GOT3 (cell line): ENCODE results near the gene CIDEB.

Experiments used
- DNase-seq: peaks from one replicate; lab custom pipeline; 2025; ENCODE audit warnings: mixed read lengths; lab: John Stamatoyannopoulos, UW

CIDEB gene

DNA sequence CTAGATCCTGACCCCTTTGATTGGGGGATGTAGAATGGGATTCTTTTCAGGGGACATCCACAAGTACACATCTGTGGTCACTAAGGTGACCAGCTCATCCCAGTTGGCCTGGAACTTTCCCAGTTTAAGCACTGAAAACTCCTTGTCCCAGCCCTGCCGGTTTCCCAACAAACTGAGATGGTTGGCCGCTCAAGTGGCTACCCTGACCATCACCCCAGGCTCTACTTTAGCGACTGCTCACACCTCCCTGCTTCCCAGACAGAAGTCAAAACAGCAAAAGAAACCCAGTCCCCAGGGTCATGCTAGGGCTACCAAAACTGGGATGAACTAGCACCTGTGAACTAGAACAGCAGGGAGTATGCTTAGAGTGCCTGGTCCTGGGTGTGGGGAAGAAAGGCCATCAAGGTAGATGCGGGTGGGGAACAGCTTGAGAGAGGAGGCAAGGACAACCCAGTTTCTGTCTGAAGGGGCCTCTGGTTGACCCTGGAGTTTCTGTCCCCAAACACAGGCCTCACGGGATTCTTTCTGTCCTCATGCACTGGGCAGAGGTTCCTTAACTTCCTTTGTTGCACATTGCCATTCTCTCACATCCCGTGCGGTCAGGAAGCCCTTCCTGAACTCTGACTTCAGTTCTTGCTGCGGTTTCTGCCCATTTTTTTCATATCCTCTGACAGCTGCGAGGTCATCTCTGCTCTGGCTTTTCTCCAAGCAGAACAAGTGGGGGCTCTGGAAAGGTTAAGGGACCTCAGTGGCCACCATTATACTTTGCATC is 5.1 kb upstream of the CIDEB start:
- no peak for DNase-seq

DNA sequence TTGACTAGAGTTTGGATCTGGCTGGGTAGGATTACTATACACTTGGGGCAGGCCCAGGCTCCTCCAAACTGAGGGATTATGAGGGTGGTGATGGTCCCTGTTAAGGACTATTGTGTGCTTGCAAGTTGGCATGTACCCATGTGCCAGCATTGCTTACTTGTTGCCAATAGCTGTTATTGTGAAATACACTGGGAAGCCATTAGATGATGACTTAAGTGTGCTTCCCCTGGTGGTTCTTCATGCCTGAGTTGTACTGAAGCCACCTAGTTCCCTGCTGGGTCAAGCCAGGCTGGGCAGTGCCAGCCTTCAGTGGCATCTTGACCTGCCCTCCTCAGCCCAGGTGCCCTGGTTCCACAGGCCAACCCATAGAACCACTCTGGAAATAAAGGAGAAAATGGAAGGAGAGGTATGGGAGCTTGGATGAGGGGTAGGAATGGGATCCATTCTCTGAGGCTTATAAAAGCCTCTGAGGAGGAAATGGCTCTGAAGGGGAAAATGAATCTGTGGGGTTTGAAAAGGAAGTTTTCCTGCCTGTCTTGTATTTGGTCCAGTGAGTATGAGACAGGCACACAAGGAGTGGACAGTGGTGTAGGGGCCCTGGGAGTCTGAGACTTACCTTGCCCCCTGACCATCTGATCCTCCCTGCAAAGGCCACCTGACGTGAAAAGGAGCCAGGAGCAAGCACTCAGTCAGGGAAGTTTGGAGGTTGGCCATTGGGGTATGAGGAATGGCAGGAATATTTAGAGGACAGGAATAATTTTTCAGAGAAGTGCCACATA is 4.2 kb upstream of the CIDEB start:
- no peak for DNase-seq

DNA sequence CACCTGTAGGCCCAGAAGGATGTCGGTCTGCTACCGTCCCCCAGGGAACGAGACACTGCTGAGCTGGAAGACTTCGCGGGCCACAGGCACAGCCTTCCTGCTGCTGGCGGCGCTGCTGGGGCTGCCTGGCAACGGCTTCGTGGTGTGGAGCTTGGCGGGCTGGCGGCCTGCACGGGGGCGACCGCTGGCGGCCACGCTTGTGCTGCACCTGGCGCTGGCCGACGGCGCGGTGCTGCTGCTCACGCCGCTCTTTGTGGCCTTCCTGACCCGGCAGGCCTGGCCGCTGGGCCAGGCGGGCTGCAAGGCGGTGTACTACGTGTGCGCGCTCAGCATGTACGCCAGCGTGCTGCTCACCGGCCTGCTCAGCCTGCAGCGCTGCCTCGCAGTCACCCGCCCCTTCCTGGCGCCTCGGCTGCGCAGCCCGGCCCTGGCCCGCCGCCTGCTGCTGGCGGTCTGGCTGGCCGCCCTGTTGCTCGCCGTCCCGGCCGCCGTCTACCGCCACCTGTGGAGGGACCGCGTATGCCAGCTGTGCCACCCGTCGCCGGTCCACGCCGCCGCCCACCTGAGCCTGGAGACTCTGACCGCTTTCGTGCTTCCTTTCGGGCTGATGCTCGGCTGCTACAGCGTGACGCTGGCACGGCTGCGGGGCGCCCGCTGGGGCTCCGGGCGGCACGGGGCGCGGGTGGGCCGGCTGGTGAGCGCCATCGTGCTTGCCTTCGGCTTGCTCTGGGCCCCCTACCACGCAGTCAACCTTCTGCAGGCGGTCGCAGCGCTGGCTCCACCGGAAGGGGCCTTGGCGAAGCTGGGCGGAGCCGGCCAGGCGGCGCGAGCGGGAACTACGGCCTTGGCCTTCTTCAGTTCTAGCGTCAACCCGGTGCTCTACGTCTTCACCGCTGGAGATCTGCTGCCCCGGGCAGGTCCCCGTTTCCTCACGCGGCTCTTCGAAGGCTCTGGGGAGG is 3.1 kb upstream of the CIDEB start, which contains the start of gene LTB4R:
LTB4R (plus strand) TSS at position 857 of the 959 bp plus-strand sequence. CDS start 4,150 bp downstream, outside the sequence.
- DNase-seq, result peak; percentile 28

DNA sequence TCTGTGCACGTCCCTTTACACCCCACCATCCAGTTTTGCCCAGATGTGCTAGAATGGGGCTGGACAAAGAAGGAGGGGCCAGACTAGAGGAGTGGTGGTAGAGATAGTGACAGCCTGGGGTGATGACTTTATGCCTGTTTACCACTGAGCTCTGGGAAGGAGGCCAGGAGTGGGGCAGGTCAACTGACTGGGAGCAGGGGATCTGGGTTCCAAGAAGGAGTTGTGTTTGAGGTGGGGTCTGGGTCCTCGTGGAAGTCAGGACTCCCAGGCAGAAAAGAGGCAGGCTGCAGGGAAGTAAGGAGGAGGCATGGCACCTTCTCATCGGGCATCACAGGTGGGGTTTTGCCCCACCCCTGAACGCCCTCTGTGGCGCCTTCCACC is 2.5 kb upstream of the CIDEB start:
- DNase-seq, result no peak

DNA sequence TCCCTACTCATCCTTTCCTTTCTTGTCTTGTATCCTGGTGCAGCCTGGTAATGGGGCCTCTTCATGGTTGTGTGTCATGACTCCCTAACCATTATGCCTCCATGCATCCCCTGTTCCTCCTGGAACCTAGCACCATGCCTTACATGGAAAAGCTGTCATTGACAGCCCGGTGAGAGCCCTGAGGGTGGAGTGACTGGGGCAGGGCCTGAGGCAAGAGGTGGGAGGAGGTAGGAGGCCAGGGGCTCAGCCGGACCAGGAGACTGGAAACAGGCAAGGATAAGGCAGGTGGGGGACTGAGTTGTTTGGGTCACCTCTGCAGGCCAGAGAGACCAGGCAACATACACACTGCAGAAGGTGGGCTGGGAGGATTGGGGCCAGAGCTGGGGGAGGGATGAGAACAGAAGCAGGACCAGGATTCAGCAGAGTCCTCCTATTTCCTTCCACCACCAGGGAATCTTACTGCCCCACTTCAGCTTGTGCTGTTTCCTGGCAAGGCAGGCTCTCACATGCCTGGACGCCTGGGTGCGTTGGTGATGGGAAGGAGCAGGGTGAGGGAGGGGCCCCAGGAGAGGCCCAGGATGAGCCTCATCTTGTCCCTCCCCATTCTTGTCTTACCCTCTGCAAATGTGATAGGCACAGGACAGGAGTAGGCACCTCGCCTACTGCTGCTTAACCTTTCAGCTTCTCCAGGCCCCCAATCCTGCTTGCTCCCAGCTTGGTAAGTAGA is 1.9 kb upstream of the CIDEB start, which contains the start of gene LTB4R2:
LTB4R2 (plus strand) TSS at position 603 of the 727 bp plus-strand sequence. CDS start 525 bp downstream, outside the sequence.
- DNase-seq, result no peak

DNA sequence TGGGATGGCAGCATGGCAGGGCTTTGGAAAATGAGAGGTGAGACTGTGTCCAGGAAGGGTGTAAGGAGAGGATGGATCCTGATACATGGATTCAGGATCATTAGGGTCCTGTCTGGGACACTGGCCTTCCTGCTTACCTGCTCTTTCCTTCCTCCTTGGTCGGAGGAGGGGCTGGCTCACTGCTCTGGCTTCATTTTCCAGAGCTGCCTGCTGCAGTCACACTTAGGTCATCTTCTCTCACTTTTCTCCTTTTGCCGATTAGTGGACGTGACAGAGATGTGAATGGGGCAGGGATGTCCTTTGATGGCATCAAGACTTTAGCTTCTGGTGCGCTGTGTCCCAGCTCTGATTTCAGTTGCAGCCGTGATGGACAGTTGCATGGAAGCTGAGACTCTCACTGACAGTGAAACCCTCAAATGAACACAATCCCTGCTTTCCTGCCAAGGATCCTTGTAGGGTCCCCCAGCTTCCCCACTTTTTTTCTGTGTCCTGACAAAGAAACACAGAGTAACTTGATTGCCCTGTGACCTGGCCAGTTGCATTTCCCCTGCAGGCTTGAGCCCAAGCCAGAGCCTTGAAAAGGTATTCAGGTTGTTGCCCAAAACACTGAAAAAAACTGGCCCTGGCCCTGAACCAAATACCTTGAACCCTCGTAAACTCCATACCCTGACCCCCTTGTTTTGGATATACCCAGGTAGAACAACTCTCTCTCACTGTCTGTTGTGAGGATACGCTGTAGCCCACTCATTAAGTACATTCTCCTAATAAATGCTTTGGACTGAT is 756 bp upstream of the CIDEB start:
- no peak for DNase-seq

DNA sequence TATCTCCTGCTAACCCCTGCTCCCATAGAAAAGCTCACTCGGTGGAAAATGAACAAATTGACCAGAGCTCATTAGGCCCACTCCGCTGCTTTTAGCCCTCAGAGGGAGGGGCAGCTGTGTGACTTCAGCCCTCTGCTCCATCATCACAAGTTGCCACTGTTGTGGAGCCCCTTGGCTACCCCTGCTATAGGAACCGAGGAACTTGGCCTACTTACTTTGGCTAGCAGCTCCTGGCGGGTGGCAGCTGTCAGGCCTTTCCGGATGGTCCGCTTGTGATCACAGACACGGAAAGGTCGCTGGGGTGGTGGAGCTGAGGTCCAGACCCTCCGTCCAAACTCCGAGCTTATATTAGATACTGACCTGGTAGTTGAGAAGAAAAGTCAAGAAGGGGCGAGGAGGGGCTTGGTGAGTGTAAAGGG is 612 bp downstream of the CIDEB start:
- DNase-seq, result no peak

DNA sequence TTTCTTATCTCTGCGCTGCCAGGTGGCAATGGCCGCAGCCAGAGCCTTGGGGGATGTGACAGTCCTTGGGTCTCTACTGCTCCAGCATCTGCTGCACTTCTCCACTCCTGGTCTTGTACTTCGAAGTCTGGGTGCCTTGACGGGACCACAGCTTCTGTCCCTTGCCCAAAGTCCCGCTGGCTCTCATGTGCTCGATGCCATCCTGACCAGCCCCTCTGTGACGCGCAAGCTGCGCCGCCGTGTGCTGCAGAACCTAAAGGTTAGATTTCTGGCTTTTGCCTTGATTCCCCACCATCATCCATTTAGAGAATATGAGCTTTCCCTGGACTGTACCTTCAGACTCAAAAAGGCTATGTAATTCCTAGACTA is 3.8 kb downstream of the CIDEB start:
- DNase-seq, result no peak

DNA sequence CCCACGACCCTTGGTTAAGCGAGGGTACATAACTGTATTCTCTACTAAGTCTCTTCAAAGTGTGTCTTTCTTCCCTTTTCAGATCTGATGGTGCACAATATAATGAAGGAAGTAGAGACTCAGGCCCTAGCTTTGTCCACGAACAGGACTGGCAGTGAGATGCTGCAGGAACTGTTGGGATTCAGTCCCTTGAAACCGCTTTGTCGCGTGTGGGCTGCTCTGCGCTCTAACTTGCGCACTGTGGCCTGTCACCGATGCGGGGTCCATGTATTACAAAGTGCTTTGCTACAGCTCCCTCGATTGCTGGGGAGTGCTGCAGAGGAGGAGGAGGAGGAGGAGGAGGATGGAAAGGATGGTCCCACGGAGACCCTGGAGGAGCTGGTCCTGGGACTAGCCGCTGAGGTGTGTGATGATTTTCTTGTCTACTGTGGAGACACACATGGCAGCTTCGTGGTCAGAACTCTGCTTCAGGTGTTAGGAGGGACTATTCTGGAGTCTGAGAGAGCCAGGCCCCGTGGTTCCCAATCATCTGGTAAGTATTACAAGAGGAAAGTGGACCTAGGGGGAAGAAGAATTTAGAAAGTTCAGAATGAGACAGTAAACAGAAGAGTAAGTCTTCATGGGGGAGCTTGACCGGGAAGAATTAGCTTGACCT is 7.3 kb downstream of the CIDEB start:
- DNase-seq, result no peak

DNA sequence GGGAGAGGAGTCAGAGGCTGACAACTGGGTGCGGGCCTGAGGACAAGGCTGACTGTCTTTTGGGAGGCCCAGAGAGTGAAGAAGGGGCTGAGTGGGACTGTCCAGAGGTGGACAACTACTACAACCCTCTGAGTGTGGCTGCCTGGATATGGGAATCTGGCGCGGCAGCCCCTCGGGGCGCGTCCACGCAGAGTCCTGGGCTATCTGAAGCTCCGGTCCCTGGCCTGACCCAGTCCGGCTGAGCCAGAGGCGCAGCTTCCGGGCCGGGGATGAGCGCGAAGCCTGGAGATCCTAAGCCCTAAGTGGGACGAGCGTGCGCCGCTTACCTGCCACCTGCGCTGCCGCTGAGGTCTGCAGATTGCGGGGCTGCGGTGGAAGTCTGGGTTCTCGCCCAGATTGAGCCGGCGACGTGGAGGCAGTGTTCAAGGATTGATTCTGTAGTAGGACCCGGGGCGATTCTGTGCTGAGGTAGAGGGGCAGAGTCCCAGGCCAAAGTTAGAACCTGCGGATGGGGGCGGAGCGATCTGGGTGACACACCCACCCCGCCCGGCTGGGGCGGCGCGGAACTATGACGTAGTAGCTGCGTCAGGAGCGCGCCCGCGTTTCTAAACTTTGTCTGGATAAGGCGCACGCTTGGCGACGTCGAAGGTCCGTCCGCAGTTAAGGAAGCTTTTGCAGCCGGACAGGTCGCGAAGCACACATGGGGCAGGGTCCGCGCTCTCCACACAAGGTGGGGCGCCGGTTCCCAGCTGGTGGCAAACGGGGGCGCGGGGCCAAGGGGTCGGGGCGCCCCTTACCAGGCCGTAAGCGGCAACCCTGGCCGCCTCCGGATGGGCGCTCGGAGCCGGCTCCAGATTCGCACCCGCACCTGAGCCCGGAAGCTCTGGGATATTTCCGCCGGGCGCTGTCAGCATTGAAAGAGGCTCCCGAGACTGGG is 8.3 kb downstream of the CIDEB start, which contains the start of the genes DHRS1 and NOP9:
DHRS1 (minus strand) TSS at position 526 of the 937 bp plus-strand sequence. CDS start 674 bp downstream, outside the sequence.
NOP9 (plus strand) TSS at position 596 of the 937 bp plus-strand sequence; CDS start at position 701, 105 bp downstream.
- peak; percentile 14 for DNase-seq

DNA sequence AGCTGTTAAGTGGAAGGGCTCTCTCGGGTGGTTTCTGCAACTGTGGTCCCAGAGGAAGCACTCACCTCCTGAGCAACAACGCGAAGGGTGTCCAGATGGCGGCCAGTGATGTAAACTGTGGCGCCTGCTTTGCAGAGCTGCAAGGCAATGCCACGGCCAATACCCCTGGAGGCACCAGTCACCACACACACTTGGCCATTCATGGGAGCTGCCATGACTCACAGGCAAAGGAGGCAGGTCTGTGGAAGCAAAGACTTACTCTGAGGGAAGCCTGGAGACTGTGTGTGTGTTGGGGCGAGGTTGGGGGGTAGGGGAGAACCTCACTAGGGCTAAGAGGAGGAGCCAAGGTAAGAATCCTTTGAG is 8.9 kb downstream of the CIDEB start:
- no peak for DNase-seq

DNA sequence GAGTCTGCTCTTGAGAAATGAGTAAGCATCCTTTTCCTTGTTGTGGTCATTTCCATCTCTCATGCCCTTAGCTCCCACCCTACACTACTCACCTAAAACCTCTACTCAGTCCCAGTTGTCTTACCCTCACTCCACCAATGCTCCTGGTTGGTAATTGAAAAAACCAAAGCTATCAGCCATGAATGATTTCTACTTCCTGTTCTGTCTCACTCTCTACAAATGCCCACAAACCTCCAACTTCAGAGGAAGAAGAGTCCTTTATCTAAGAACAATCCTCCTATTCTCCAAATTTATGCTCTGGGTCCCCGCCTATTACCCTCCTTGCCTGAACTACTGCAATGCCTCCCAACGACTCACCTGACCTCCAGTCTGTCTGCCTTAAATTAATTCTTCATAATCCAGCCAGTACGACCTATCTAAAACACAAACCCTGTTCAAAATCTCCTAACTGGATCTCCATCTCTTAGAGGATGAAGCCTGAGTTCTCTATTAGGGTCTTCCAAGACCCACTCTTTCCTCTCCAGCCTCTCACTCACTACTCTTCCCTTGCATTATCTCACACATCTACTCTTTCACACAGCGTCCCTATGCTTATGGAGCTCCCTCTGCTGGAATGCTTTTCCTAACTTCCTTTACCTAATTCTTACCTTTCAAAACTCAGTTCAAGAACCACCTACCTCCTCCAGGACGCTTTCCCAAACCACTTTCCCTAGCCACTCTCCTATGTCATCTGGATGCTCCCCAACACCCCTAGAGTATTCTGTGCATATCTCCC is 10.4 kb downstream of the CIDEB start:
- no peak for DNase-seq

DNA sequence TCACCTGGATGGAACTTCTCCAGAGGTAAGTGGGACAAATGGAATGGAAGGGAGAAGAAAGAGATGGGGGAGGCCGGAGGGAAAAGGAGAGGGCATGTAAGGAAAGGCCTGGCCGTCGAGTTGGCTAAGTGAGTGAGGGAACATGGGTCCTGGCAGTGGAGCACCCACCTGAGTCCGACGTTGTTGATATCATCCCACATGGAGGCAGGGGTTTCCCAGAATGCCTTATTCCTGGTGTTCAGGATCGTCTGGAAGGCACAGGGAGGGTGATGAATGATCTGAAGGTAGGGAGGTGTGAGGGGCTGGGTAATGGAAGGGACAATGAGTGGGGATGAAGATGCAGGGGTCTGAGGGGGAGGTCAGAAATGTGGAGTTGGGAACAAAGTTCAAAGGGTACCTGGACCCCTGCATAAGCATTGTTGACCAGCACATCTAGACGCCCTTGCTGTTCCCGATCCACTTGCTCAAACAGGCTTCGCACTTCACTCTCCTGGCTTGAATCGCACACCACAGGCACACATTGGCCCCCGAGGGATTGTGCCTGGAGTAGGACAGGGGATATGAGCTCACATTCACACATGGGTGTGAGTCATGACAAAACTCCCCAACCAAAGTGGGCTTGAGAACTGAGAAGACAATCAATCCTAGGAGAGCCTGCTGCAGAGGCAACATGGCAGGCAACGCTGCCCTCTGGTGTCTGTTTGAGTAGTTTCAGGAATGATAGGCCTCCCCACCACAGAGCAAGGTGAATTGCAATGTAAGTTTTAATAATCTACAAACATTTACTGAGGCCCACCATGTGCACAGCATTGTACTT is 11.2 kb downstream of the CIDEB start:
- DNase-seq, result no peak

DNA sequence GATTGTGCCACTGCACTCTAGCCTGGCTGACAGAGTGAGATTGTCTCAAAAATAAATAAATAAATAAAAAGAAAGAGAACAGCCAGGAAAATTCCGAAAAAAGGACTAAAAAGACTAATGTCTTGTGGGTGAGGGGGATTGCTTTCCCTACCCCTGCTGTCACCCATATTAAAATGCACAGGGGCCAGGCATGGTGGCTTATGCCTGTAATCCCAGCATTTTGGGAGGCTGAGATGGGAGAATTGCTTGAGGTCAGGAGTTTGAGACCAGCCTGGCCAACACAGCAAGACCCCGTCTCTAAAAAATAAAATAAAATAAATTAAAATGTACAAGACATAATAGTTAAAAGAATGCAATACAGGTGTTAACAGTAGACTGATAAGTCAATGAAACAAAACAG is 14.3 kb downstream of the CIDEB start:
- DNase-seq, result no peak

DNA sequence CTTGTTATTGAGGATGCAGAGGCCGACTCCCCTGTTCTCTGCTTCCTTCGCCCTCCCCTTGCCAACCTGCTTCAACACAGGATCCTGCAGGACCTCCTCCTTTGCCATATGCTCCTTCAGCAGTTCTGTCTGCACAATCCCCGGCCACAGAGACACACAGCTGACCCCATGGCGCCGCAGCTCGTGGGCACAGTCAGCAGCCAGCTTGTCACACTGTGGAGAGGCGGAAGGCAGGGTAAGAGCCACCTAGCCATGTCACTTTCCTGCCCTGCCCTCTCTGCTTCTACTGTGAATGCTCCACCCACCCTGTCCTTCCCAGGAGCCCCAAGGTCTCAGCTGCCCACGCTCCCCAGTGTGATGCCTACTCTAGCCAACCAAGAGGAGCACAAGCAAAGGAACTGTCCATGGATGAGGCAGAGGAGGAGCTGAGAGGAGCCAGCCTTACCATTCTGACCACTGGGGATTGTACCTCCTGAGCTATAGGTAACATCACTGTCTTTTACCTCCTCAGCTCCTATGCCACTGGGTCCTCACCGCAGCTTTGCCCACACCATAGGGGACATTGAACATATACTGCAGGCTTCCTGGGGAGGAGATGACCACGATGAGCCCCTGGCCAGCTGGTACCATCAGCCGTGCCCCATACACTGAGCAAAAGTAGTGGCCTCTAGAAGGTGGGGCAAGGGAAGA is 15.5 kb downstream of the CIDEB start:
- no peak for DNase-seq

DNA sequence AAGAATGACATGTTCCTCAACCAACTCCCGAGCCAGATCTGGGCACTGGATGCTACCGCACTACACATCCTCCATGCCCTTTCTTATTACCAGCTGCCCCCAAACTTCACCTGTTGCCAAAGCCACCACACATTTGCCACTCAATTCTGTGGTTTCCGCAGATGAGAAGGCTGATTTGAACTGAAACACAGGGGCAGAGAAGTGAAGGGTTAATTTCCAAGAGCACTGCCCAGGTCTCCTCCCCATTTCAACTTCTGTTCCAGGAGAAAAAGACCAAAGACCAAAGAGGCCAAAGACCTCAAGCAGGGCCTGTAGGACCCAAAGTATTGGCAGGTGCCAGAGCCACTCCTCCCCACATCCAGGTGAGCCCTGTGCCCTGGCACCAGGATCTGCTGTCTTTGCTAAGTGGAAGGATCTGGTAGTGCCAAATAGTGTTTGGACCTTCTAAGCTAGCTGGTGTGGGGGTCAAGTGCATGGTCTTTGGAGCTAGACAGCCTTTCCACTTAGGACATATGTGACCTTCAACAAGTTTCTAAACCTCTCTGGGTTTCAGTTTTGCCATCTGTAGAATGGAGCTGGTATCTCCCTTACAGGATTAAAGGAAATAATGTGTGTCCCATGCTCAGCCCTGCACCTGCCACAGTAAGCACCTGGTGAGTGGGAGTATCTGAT is 16.2 kb downstream of the CIDEB start:
- DNase-seq, result no peak
